K562 (cell line): Measurements from ENCODE around the gene RPRD1B. TPM values are rescaled to one million over a fixed set of nuclear protein-coding genes. Genes with fewer than 3 reads are reported as not detected.
A peak's percentile ranks its signal among the peaks of the same experiment; 100 is the strongest.

Experiments used
- ATAC-seq: fragments of 200-7000 bp; cut with Tn5 transposase; 3 replicates; pipeline ENCODE4 v1.9.1; 2020; ENCODE audit warnings: moderate library complexity
- BruUV-seq: library from RNA; stranded (reverse); fragments of 400-500 nt; replicated peaks from 2 replicates; lab custom pipeline; 2021; lab: Mats Ljungman, UMichigan
- CTCF ChIA-PET: fragments of 300-600 bp; formaldehyde crosslinking; extraction: SDS; loops from one replicate; lab custom pipeline; 2021; ENCODE audit warnings: low intra/inter-chr PET ratio; lab: Yijun Ruan, JAX
- POLR2A ChIA-PET: fragments of 300-600, 350-650 bp; sonication (Branson Sonifier 250); formaldehyde crosslinking; extraction: SDS; loops from one replicate; lab custom pipeline; 2021; ENCODE audit warnings: antibody characterized with exemption, inconsistent platforms; lab: Yijun Ruan, JAX
- DNase-seq, 4 experiments: peaks; one replicate each; pipeline versions ENCODE4 v3.0.0 to v3.0.0-alpha.2; 2011 to 2018; ENCODE audit warnings: low spot score in 3 of 4, mixed read lengths in 3 of 4; ENCODE audit errors: extremely low read depth in 1 of 4
- FAIRE-seq: peaks from 2 replicates; lab custom pipeline; 2011; peaks lifted over from hg19 to GRCh38; lab: Jason Lieb, UNC
- H2AFZ ChIP-seq: 2 replicates; pipeline ENCODE4 v1.6.0; 2011; ENCODE audit warnings: low read depth, low read length, control low read depth, inconsistent platforms
- H3K27ac ChIP-seq: fragments of 200-600 bp; 3 replicates; pipeline ENCODE4 v1.8.0; 2011; ENCODE audit warnings: low read depth, mild to moderate bottlenecking, control low read depth, inconsistent platforms, low read length, moderate library complexity, mixed read lengths; ENCODE audit errors: extremely low read depth
- H3K27me3 ChIP-seq, 2 experiments: fragments of 300-600 bp in 1 of 2; 2 replicates in 1 of 2; 3 replicates in 1 of 2; pipeline versions ENCODE4 v1.6.0 to v1.8.0; 2011; ENCODE audit warnings: inconsistent platforms in 2 of 2, low read length in 2 of 2, mild to moderate bottlenecking in 1 of 2, mixed read lengths in 1 of 2, moderate library complexity in 1 of 2; ENCODE audit not compliant: control insufficient read depth in 2 of 2, insufficient read depth in 2 of 2
- H3K36me3 ChIP-seq: fragments of 300-600 bp; 3 replicates; pipeline ENCODE4 v1.8.0; 2011; ENCODE audit warnings: mild to moderate bottlenecking, low read length, inconsistent platforms; ENCODE audit not compliant: control insufficient read depth, insufficient read depth
- H3K4me1 ChIP-seq, 2 experiments: fragments of 200-600 bp in 1 of 2; replicated peaks in 1 of 2; 2 replicates in 1 of 2; 3 replicates in 1 of 2; pipeline versions ENCODE4 v1.5.1 to v1.8.0; 2011; ENCODE audit warnings: inconsistent platforms in 2 of 2, low read length in 2 of 2, mild to moderate bottlenecking in 1 of 2, mixed read lengths in 1 of 2, moderate library complexity in 1 of 2; ENCODE audit not compliant: control insufficient read depth in 2 of 2, insufficient read depth in 2 of 2
- H3K4me2 ChIP-seq: 2 replicates; pipeline ENCODE4 v1.6.1; 2011; ENCODE audit warnings: low read length, control low read depth, inconsistent platforms, mixed read lengths; ENCODE audit not compliant: insufficient read depth
- H3K4me3 ChIP-seq: fragments of 200-600 bp; sonication (generic), shearing (Covaris generic); 2 replicates; pipeline ENCODE4 v1.5.1; 2016; ENCODE audit warnings: control low read depth, inconsistent platforms
- H3K79me2 ChIP-seq: fragments of 200-600 bp; 3 replicates; pipeline ENCODE4 v1.8.0; 2011; ENCODE audit warnings: low read length, inconsistent platforms; ENCODE audit not compliant: control insufficient read depth, insufficient read depth
- H3K9ac ChIP-seq, 2 experiments: 2 replicates each; pipeline versions ENCODE4 v1.6.0 to v1.6.1; 2011; ENCODE audit warnings: low read depth in 2 of 2, low read length in 2 of 2, control low read depth in 1 of 2, inconsistent platforms in 1 of 2, mild to moderate bottlenecking in 1 of 2, mixed read lengths in 1 of 2; ENCODE audit not compliant: insufficient read depth in 1 of 2
- H3K9me1 ChIP-seq: one replicate; pipeline ENCODE4 v1.6.0; 2011; ENCODE audit warnings: inconsistent platforms, mild to moderate bottlenecking, low read length, moderate library complexity; ENCODE audit not compliant: control insufficient read depth, insufficient read depth
- H3K9me3 ChIP-seq: replicated peaks from 2 replicates; pipeline ENCODE4 v1.5.1; 2011; ENCODE audit warnings: low read depth, low read length, inconsistent platforms; ENCODE audit not compliant: control insufficient read depth, insufficient read depth
- H4K20me1 ChIP-seq: replicated peaks from 2 replicates; pipeline ENCODE4 v1.6.1; 2011; ENCODE audit warnings: low read length, inconsistent platforms, mixed read lengths; ENCODE audit not compliant: control insufficient read depth, insufficient read depth
- FOSL1 ChIP-seq: fragments of 200-800 bp; sonication (Bioruptor generic); conservative IDR thresholded peaks from 2 replicates; pipeline ENCODE4 v1.6.1; 2016; ENCODE audit warnings: missing genetic modification characterization, missing compliant biosample characterization
- HLTF ChIP-seq: fragments of 450-650 bp; IDR thresholded peaks from 2 replicates; pipeline ENCODE4 v1.6.1; 2016
- MYBL2 ChIP-seq, 2 experiments: fragments of 450-650 bp in 1 of 2; sonication (generic) in 1 of 2; formaldehyde crosslinking in 1 of 2; IDR thresholded peaks; 2 replicates each; pipeline versions ENCODE4 v1.6.1 to v1.8.1; 2017 to 2022; ENCODE audit warnings: borderline replicate concordance in 1 of 2, inconsistent platforms in 1 of 2, low read depth in 1 of 2, mild to moderate bottlenecking in 1 of 2, missing genetic modification reagents in 1 of 2, moderate library complexity in 1 of 2
- NCOA2 ChIP-seq, 2 experiments: fragments of 450-650 bp; IDR thresholded peaks; 2 replicates each; pipeline ENCODE4 v1.6.1; 2018; ENCODE audit warnings: mild to moderate bottlenecking in 2 of 2, moderate library complexity in 1 of 2; ENCODE audit not compliant: partially characterized antibody in 2 of 2
- NFIC ChIP-seq: fragments of 450-650 bp; IDR thresholded peaks from 2 replicates; pipeline ENCODE4 v1.6.1; 2017; ENCODE audit warnings: mild to moderate bottlenecking, inconsistent platforms
- SP1 ChIP-seq: sonication (generic); formaldehyde crosslinking; IDR thresholded peaks from 2 replicates; pipeline ENCODE4 v1.8.1; 2022; ENCODE audit warnings: mild to moderate bottlenecking, missing genetic modification reagents
- WGBS: fragments of 100-300 bp; shearing (Covaris generic); methylation state at CpG from one replicate; pipeline ENCODE4 v1.1.6; 2016; ENCODE audit warnings: low coverage, mixed read lengths; ENCODE audit not compliant: insufficient coverage; ENCODE audit errors: missing lambda C conversion rate; 5-methylcytosine and 5-hydroxymethylcytosine counted together
- in situ Hi-C: fragments of 300-500 bp; cut with MboI; formaldehyde crosslinking; loops from 4 replicates; pipeline ENCODE4 v1.15.0; 2018; ENCODE audit warnings: inconsistent platforms, mixed read lengths
- intact Hi-C: fragments of 100-400 bp; cut with micrococcal nuclease; formaldehyde crosslinking; loops from 2 replicates; pipeline ENCODE4 v1.14.2; 2022
- polyA plus RNA-seq, 8 experiments: library from polyadenylated mRNA; depleted of rRNA in 4 of 8; stranded (reverse) in 5 of 8; unstranded in 3 of 8; fragments of >200 nt; fragmentation: Nextera tagmentation in 2 of 8; fragmentation: Illumina TruSeq in 1 of 8; extraction: Ambion mirVana in 2 of 8; extraction: Trizol in 1 of 8; gene quantifications; 2 replicates each; pipeline versions ENCODE4 v1.2.1 to v1.2.3, GENCODE V29; 2011 to 2014; ENCODE audit warnings: inconsistent platforms in 1 of 8, missing spikeins in 1 of 8
- total RNA-seq, 7 experiments: library from RNA; depleted of rRNA in 6 of 7; stranded (reverse); fragments of >200 nt in 6 of 7; fragmentation: Illumina TruSeq in 2 of 7; extraction: Trizol in 2 of 7; gene quantifications; 2 replicates each; pipeline versions ENCODE4 v1.2.1 to v1.2.3, GENCODE V29; 2011 to 2021; ENCODE audit warnings: low replicate concordance in 1 of 7
- TF ChIP-seq, protein P1 (sequence below), 2 experiments: IDR thresholded peaks; 2 replicates each; pipeline ENCODE4 v1.6.1; 2012; ENCODE audit warnings: improper control_type of control experiment in 2 of 2, low read depth in 2 of 2, low read length in 2 of 2, borderline replicate concordance in 1 of 2

RPRD1B gene
- total and polyA plus RNA-seq, 9 of the 15 experiments (the other 6 are each of a cell fraction or from before 2014, with no cell fraction given): 5.5 to 43.0 (median 24.4) TPM

DNA sequence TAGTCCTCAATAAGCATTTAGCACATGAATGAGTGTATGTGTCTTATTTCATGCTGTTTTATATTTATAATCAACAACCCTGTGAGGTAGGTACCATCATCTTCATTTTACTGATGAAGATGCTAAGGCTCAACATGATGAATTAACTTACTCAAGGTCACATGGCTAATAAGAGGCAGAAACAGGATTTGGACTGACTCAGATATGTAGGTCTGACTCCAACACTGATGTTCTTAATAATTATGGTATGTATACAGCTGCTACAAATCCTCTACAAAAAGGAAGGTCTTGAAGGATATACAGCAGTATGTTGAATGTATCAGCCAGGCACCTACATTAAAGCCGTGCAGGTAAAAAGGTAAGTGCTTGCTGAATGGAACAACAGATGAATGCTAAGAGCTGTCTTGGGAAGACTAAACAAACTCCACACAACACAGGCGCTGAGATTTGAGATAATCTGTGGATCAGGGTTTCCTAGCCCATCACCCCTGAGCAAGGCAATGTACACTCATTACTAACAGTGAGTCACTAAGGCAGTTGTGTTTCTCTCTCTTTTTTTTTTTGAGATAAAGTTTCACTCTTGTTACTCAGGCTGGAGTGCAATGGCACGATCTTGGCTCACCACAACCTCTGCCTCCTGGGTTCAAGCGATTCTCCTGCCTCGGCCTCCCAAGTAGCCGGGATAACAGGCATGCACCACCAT, 32.2 kb upstream of the RPRD1B start:
- Histone ChIP-seq H3K4me3 (no peak overlapping the region), H3K79me2 (peaks cover 3% of the 10 kb centered on the region; the same call in 2 of the 3 replicates), H3K36me3 (peaks cover 96% of the 10 kb centered on the region)
- in situ Hi-C loops: no loop called here
- TF ChIP-seq FOSL1 (peak; percentile 88), SP1 (CRISPR knock-in tag) (no peak), HLTF (no peak), NFIC (no peak), NCOA2 (IDR thresholded peaks at IDR 0.05; ENCODE audit: partially characterized antibody in 2 of 2) (no peak), MYBL2 (IDR thresholded peaks at IDR 0.05; ENCODE audit: low read depth) (no peak), MYBL2 (CRISPR knock-in tag; IDR thresholded peaks at IDR 0.05; ENCODE audit: borderline replicate concordance) (no peak)
- TF ChIP-seq, protein P1, sequence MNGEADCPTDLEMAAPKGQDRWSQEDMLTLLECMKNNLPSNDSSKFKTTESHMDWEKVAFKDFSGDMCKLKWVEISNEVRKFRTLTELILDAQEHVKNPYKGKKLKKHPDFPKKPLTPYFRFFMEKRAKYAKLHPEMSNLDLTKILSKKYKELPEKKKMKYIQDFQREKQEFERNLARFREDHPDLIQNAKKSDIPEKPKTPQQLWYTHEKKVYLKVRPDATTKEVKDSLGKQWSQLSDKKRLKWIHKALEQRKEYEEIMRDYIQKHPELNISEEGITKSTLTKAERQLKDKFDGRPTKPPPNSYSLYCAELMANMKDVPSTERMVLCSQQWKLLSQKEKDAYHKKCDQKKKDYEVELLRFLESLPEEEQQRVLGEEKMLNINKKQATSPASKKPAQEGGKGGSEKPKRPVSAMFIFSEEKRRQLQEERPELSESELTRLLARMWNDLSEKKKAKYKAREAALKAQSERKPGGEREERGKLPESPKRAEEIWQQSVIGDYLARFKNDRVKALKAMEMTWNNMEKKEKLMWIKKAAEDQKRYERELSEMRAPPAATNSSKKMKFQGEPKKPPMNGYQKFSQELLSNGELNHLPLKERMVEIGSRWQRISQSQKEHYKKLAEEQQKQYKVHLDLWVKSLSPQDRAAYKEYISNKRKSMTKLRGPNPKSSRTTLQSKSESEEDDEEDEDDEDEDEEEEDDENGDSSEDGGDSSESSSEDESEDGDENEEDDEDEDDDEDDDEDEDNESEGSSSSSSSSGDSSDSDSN (IDR thresholded peaks at IDR 0.05; ENCODE audit: borderline replicate concordance in 1 of 2, low read depth in 2 of 2, low read length in 2 of 2): no peak
- TF ChIP-seq, all 486 proteins: peak for 1
- 78% methylated on average over 6 of the region's 6 CpGs for WGBS
- Histone ChIP-seq H3K9me3 (no peaks in the 10 kb centered on the region), H3K9me1 (no peaks in the 10 kb centered on the region), H3K27ac (no peak overlapping the region), H4K20me1 (0 out of 2 replicates have a peak, but pooled peaks cover 12% of the 10 kb centered on the region), H3K27me3 (no peaks in the 10 kb centered on the region), H2AFZ (no peak overlapping the region), H3K4me1 (peaks cover 8 to 10% of the 10 kb centered on the region in 2 experiments; a peak in 4 of 5 replicates), H3K4me2 (no peak overlapping the region), H3K9ac (no peak overlapping the region)
- CTCF ChIA-PET: no interaction called here
- FAIRE-seq (no peak), ATAC-seq (no peak), DNase-seq (no peak)
- intact Hi-C loops: no loop called here
- BruUV-seq: no TSS peak
- POLR2A ChIA-PET: interaction anchor here (0.8 kb wide), 1 partner anchor 9 kb away, joined by 4 read pairs; no protein-coding TSS in a partner anchor
